SK-N-SH treated with all-trans-retinoic acid at 6 μM for 48 hours (cell line): Measurements from ENCODE around the gene CNTRL.

Source experiments
- BACH2 ChIP-seq: fragments of 250-450 bp; sonication (Bioruptor Pico); IDR thresholded peaks from 2 replicates; pipeline ENCODE4 v1.9.0; 2021; ENCODE audit warnings: mild to moderate bottlenecking, borderline replicate concordance
- OSR1 ChIP-seq: fragments of 250-450 bp; sonication (Bioruptor Pico); IDR thresholded peaks from 2 replicates; pipeline ENCODE4 v1.8.0; 2022; ENCODE audit warnings: moderate library complexity, mild to moderate bottlenecking, inconsistent platforms
- TCF4 ChIP-seq: fragments of 250-450 bp; sonication (Bioruptor Pico); IDR thresholded peaks from 2 replicates; pipeline ENCODE4 v1.8.0; 2021; ENCODE audit warnings: mild to moderate bottlenecking, moderate library complexity, borderline replicate concordance
- TF ChIP-seq, protein P1 (sequence below): fragments of 250-450 bp; sonication (Bioruptor Pico); IDR thresholded peaks from 2 replicates; pipeline ENCODE4 v1.5.0; 2020; ENCODE audit warnings: mild to moderate bottlenecking, moderate library complexity
- TF ChIP-seq, protein P2 (sequence below): fragments of 250-450 bp; sonication (Bioruptor Pico); IDR thresholded peaks from 2 replicates; pipeline ENCODE4 v1.8.0; 2020; ENCODE audit warnings: mild to moderate bottlenecking, moderate library complexity, borderline replicate concordance

DNA sequence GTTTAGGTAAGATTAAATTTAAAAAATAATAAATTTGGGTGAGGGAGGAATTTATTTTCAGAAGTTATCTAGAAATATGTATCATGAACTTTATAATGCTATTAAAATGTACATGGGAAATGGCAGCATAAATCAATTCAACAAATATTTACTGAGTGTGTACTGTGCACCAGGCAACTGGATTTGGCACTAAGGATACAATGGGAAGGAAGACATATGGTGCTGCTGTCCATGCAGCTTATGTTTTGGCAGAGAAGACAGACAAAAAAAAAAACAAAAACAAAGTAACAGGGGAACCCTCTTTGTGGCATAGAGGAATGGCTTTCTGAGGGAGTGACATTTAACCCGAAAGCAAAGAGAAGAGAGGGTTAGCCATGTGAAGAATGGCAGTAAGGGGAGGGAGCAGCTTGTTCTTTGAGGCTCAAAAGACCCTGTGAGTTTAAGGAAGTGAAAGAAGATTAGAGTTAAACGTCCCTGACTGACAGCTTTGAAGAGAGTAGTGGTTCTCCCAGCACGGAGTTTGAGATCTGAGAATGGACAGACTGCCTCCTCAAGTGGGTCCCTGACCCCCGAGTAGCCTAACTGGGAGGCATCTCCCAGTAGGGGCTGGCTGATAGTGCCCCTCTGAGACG is 23.9 kb downstream of the CNTRL start:
- TF ChIP-seq, protein P1, sequence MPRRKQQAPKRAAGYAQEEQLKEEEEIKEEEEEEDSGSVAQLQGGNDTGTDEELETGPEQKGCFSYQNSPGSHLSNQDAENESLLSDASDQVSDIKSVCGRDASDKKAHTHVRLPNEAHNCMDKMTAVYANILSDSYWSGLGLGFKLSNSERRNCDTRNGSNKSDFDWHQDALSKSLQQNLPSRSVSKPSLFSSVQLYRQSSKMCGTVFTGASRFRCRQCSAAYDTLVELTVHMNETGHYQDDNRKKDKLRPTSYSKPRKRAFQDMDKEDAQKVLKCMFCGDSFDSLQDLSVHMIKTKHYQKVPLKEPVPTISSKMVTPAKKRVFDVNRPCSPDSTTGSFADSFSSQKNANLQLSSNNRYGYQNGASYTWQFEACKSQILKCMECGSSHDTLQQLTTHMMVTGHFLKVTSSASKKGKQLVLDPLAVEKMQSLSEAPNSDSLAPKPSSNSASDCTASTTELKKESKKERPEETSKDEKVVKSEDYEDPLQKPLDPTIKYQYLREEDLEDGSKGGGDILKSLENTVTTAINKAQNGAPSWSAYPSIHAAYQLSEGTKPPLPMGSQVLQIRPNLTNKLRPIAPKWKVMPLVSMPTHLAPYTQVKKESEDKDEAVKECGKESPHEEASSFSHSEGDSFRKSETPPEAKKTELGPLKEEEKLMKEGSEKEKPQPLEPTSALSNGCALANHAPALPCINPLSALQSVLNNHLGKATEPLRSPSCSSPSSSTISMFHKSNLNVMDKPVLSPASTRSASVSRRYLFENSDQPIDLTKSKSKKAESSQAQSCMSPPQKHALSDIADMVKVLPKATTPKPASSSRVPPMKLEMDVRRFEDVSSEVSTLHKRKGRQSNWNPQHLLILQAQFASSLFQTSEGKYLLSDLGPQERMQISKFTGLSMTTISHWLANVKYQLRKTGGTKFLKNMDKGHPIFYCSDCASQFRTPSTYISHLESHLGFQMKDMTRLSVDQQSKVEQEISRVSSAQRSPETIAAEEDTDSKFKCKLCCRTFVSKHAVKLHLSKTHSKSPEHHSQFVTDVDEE (CRISPR knock-in tag) = no peak
- TF ChIP-seq OSR1 (CRISPR knock-in tag) (no peak), BACH2 (CRISPR knock-in tag) (no peak), TCF4 (CRISPR knock-in tag) (no peak)
- TF ChIP-seq, protein P2, sequence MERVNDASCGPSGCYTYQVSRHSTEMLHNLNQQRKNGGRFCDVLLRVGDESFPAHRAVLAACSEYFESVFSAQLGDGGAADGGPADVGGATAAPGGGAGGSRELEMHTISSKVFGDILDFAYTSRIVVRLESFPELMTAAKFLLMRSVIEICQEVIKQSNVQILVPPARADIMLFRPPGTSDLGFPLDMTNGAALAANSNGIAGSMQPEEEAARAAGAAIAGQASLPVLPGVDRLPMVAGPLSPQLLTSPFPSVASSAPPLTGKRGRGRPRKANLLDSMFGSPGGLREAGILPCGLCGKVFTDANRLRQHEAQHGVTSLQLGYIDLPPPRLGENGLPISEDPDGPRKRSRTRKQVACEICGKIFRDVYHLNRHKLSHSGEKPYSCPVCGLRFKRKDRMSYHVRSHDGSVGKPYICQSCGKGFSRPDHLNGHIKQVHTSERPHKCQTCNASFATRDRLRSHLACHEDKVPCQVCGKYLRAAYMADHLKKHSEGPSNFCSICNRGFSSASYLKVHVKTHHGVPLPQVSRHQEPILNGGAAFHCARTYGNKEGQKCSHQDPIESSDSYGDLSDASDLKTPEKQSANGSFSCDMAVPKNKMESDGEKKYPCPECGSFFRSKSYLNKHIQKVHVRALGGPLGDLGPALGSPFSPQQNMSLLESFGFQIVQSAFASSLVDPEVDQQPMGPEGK (CRISPR knock-in tag) = no peak
